D721Med (cell line): ENCODE results near the gene TDRD1.
A peak's percentile ranks its signal among the peaks of the same experiment; 100 is the strongest.

ENCODE experiments used
- DNase-seq: peaks from one replicate; pipeline ENCODE4 v3.0.0; 2011; ENCODE audit warnings: low spot score; ENCODE audit not compliant: insufficient read length
- FAIRE-seq: peaks from 2 replicates; lab custom pipeline; 2011; peaks lifted over from hg19 to GRCh38; lab: Jason Lieb, UNC
- CTCF ChIP-seq: IDR thresholded peaks from 2 replicates; pipeline ENCODE4 v1.5.1; 2012; ENCODE audit warnings: mild to moderate bottlenecking, control low read depth; ENCODE audit not compliant: insufficient read depth; ENCODE audit errors: missing control alignments

The TDRD1 gene

GRCh38 chr10:114167985-114168384, 11.2 kb upstream of the TDRD1 start:
- no peak for TF ChIP-seq CTCF
- DNase-seq (no peak), FAIRE-seq (no peak)

GRCh38 chr10:114168450-114169009, 10.6 kb upstream of the TDRD1 start:
- TF ChIP-seq CTCF: no peak
- DNase-seq (no peak), FAIRE-seq (no peak)

- DNase-seq (no peak), FAIRE-seq (no peak)
- TF ChIP-seq CTCF: no peak
These were observed 6.9 kb upstream of the TDRD1 start for GRCh38 chr10:114172216-114172615.

GRCh38 chr10:114172776-114173602, 6.2 kb upstream of the TDRD1 start:
- FAIRE-seq (no peak), DNase-seq (no peak)
- TF ChIP-seq CTCF: no peak

GRCh38 chr10:114173603-114173920, 5.6 kb upstream of the TDRD1 start:
- TF ChIP-seq CTCF: no peak
- DNase-seq: no peak
- FAIRE-seq: no peak

GRCh38 chr10:114173921-114174694, 5.0 kb upstream of the TDRD1 start, which contains the start of gene CCDC186:
Gene CCDC186 (minus strand): TSS chr10:114174203. CDS start chr10:114163268, 10,935 bp downstream.
- DNase-seq (peak; percentile 43), FAIRE-seq (no peak)
- no peak for TF ChIP-seq CTCF

- FAIRE-seq (no peak), DNase-seq (no peak)
- no peak for TF ChIP-seq CTCF
These were observed 4.4 kb upstream of the TDRD1 start for GRCh38 chr10:114174695-114175188.
